Peyer's patch (tissue), 4 donors: ENCODE data around the gene PDE5A.

Experiments
- POLR2A ChIP-seq, 2 donors: fragments of 450-650 bp; IDR thresholded peaks; one replicate each; pipeline ENCODE4 v1.5.1; 2017; ENCODE audit warnings: antibody characterized with exemption in 2 of 2, mild to moderate bottlenecking in 2 of 2, moderate library complexity in 2 of 2
- TF ChIP-seq, protein P1 (sequence below), 6 experiments: fragments of 450-650 bp in 4 of 6; fragments of 200-600 bp in 2 of 6; sonication (generic) in 1 of 6; IDR thresholded peaks; one replicate each; pipeline ENCODE4 v1.5.1; 2017 to 2019; ENCODE audit warnings: antibody characterized with exemption in 6 of 6, mild to moderate bottlenecking in 3 of 6, moderate library complexity in 1 of 6

DNA sequence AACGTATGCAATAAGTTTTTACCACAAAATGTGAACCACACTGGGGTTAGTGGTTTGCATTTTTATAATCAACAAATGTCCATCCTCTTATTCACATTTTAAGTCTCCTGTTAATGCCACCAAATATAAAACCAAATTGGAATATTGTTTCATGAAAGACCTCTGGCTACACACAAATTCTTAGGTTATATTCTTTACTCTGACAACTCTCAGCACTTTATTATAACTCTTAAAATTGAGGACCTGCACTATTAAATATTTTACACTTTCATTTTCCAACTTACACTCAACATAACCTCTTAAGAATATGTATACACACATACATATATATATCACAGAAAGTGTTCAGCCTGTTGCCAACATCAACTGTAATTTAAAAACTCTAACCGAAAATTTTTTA, 2.8 kb downstream of the PDE5A start:
- TF ChIP-seq, protein P1, sequence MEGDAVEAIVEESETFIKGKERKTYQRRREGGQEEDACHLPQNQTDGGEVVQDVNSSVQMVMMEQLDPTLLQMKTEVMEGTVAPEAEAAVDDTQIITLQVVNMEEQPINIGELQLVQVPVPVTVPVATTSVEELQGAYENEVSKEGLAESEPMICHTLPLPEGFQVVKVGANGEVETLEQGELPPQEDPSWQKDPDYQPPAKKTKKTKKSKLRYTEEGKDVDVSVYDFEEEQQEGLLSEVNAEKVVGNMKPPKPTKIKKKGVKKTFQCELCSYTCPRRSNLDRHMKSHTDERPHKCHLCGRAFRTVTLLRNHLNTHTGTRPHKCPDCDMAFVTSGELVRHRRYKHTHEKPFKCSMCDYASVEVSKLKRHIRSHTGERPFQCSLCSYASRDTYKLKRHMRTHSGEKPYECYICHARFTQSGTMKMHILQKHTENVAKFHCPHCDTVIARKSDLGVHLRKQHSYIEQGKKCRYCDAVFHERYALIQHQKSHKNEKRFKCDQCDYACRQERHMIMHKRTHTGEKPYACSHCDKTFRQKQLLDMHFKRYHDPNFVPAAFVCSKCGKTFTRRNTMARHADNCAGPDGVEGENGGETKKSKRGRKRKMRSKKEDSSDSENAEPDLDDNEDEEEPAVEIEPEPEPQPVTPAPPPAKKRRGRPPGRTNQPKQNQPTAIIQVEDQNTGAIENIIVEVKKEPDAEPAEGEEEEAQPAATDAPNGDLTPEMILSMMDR (IDR thresholded peaks at IDR 0.05): no peak
- no peak for TF ChIP-seq POLR2A (IDR thresholded peaks at IDR 0.05)
